GM18858 (cell line): ENCODE results near the gene YIF1B.

ENCODE experiments used
- ATAC-seq: cut with Tn5 transposase; IDR thresholded peaks from one replicate; pipeline ENCODE4 v1.9.1; 2021; ENCODE audit not compliant: unreplicated experiment

Gene YIF1B

DNA sequence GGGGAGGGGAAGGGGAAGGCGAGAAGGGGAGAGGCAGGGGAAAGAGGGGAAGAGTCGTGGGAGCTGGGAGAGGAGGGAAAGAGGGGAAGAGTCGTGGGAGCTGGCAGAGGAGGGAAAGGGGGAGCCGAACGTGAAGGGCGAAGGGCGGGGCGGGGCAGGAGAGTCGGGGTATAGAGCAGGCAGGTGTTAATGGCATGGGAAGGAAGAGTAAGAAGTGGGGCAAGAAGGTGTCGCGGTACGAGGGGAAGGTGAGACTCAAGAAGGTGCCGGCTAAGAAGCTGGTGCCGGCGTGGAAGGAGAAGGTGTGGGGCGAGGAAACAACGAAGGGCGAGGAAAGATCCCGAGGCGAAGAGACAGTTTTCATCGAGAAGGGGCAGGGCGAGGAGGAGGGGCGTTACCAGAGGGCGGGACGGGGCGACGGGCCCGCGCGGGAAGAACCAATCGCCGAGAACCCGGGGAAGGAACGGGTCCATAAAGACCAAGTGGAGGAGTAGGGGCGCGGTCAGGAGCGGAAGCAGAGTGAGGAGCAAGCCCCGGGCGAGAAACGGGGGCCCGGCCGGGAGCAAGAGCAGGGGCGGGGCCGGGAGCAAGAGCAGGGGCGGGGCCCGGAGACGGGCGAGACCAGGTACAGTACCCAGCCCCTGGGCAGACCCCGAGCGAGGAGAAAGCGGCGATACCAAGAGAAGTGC lies 20.3 kb upstream of the YIF1B start:
- peak; percentile 64 for ATAC-seq

DNA sequence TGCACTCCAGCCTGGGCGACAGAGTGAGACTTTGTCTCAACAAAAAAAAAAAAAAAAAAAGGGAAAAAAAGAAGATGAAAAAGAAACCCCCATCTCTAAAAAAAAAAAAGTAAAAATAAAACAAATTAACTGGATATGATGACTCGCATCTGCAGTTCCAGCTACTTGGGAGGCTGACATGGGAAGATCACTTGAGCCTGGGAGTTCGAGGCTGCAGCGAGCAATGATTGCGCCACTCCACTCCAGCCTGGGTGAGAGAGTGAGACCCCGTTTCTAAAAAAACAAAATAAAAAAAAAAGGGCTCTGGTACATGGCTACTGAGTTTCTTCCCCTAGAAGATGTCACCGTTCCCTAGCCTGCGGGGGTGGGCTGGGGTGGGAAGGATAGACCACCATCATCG lies 17.5 kb upstream of the YIF1B start:
- no peak for ATAC-seq

GRCh38 chr19:38331728-38332127 lies 16.0 kb upstream of the YIF1B start:
- no peak for ATAC-seq

DNA sequence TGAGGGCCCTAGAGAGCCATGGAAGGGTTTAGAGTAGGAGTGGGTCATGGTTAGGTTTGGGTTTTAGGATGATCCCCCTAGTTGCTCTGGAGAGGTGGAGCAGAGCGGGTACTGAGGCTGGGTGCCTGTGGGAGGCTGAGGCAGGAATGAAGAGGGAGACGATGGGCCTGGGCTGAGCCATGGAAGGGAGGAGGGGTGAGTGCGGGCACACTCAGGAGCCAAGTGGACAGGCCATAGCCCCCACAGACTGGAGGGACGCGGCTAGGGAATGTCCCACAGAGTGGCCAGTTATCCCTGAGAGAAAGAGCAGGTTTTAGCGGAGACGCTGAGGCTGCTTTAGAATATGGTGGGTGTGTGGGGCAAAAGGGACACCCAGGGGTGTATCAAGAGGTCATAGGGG lies 13.9 kb upstream of the YIF1B start:
- no peak for ATAC-seq

DNA sequence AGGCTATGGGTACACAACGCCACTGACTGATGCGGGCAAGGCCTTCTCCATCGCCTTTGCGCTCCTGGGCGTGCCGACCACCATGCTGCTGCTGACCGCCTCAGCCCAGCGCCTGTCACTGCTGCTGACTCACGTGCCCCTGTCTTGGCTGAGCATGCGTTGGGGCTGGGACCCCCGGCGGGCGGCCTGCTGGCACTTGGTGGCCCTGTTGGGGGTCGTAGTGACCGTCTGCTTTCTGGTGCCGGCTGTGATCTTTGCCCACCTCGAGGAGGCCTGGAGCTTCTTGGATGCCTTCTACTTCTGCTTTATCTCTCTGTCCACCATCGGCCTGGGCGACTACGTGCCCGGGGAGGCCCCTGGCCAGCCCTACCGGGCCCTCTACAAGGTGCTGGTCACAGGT lies 10.8 kb upstream of the YIF1B start:
- no peak for ATAC-seq

DNA sequence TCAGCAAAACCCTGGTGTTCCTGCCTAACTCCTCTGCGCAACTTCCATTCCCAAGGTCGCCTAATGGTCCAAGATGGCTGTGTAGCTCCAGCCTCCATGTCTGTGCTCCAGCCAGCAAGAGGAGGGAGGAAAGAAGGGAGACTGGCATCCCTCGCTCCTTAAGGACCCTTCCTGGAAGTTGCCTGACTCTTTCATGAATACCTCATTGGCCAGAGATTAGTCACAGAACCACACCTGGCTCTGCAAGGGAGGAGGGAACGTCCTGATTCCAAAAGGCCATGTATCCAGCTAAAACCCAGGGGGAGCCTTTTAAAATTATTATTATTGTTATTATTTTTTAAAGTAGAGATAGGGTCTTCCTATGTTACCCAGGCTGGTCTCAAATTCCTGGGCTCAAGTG lies 8.7 kb upstream of the YIF1B start:
- no peak for ATAC-seq

GRCh38 chr19:38323291-38323690 lies 7.5 kb upstream of the YIF1B start:
- ATAC-seq: no peak

DNA sequence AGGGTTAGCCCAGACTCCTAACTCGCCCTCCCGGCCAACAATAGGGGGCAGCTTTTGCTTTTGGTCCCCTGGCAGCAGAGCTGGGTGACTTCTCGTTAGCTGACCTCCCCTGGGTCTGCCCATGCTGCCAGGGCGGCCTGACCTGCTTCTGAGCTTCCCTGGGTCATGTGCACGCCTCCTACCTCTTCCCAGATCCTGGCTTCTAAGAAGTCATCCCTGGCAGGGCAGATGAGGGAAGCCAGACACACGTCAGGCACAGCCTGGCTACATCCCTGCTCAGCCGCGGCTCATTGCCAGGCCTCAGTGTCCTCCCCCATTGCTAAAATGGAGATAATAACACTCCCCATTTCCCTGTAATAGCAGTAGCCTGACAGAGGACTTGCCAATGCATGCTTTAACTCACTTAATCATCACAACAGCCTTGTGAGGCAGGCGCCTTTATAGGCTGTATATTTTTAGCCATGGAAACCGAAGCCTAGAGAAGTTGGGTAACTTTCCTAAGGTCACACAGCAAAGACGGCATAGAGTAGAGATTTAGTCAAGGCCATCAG lies 6.0 kb upstream of the YIF1B start:
- no peak for ATAC-seq

DNA sequence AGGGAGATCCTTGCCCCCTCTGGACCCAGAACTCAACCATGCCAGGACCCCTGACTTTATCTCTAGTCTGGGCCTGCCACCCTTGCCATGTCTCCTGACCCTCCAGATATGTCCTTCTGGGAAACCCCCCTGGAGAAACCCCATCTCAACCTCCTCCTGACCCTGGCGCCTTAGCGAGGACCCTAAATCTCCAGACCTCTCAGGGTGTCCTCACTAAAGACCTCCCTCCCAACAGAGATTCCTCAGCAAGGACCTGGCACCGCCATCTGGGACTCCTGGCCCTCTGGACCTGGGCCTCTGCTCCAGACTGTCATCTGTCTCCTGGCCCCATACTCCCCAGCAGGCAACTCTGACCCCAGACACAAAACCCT lies 5.2 kb upstream of the YIF1B start:
- ATAC-seq: no peak

DNA sequence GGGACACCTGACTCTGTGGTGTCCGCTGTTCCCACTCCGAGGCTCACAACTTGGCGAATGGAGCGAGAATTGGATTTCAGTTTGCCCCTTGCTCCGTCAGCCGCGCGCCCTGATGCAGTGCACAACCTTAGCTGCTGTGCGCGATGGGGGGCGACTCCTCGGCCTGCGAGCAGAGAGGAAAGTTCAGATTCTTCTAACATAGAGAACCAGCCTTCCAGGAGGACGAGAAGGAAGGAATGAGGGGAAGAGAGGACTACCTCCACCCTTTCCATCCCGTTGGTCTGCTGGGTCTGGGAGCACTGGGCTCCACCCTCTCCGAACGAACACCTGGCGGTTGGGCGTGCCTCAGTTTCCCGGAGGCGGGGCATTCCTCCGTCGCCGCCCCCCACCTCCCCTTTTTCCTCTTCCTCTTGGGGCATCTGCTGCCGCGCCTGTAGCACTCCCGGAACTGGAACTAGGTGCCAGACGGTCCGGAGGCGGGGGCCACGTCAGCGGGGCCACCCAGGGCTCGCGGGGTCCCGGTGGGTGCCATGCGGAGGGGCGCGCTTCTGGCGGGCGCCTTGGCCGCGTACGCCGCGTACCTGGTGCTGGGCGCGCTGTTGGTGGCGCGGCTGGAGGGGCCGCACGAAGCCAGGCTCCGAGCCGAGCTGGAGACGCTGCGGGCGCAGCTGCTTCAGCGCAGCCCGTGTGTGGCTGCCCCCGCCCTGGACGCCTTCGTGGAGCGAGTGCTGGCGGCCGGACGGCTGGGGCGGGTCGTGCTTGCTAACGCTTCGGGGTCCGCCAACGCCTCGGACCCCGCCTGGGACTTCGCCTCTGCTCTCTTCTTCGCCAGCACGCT lies 3.9 kb upstream of the YIF1B start, which contains the start of gene KCNK6:
Gene KCNK6, plus strand, starts transcription at position 425 of the 838 bp plus-strand sequence. Its CDS starts 106 bp downstream, at position 531.
- no peak for ATAC-seq

GRCh38 chr19:38318660-38319059 lies 2.9 kb upstream of the YIF1B start:
- no peak for ATAC-seq

GRCh38 chr19:38317104-38317612 lies 1.4 kb upstream of the YIF1B start:
- no peak for ATAC-seq

DNA sequence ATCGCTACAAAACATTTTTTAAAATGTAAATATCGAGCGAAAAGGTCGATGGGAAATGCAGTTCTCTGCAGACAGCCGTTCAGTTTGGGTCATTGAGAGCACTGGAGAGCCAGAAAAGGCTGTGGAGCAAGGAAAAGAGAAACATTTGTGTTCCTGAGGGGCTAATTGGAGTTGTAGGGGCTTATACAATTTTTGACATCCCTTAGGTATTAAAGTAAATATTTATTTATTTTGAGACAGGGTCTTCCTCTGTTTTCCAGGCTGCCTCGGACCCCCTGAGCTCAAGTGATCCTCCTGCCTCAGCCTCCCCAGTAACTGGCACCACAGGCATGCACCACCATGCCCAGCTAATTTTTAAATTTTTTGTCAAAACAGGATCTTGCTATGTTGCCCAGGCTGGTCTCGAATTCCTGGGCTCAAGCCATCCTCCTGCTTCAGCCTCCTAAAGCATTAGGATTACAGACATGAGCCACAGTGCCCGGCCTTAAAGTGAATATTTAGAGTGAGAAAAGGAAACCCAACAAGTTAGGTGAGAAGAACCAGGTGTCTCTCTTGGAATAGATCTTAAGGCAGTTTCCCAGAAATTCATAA lies 825 bp upstream of the YIF1B start:
- ATAC-seq: no peak

DNA sequence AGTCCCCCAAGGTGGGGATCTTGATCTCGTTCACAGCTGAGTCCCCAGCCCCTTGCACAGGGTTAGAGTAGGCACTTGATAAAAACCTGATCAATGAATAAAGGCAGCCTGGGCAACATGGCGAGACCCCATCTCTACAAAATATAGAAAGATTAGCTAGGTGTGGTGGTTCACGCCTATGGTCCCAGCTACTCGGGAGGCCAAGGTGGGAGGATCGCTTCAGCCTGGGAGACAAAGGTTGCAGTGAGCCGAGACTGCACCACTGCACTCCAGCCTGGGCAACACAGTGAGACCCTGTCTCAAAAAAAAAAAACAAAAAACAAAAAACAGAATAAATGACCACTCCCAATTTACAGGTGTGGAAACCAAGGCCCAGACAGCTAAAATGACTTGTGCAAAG lies 4.8 kb downstream of the YIF1B start:
- no peak for ATAC-seq

GRCh38 chr19:38310279-38310670 lies 5.5 kb downstream of the YIF1B start:
- no peak for ATAC-seq

GRCh38 chr19:38309615-38310278 lies 6.0 kb downstream of the YIF1B start:
- ATAC-seq: no peak

- no peak for ATAC-seq
These were observed 6.7 kb downstream of the YIF1B start for GRCh38 chr19:38308926-38309614.

- ATAC-seq: no peak
These were observed 7.6 kb downstream of the YIF1B start for GRCh38 chr19:38308006-38308766.

DNA sequence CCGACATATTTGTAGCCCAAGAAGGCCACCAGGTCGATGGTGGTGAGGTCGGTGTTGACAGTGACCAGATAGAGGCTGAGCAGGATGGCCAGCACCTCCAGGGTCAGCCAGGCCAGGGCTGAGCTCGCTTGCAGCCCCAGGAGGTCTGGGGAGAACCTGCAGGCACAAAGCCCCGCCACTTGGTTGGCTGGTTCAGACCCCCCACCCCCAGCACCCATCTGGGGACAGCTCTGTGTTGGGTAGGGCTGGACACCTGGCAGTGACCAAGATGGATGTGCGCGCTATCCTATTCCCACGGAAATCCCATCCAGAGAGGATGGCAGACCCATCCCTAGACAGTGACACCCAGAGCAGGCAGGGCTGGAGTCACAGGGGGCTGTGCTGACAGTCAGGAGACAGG lies 8.2 kb downstream of the YIF1B start:
- ATAC-seq: no peak

GRCh38 chr19:38307076-38307475 lies 8.7 kb downstream of the YIF1B start:
- no peak for ATAC-seq
